Measurements from ENCODE around the gene TLDC2.
A peak's percentile ranks its signal among the peaks of the same experiment; 100 is the strongest.
"Not testable (repeated sequence)": the region's sequence is repeated elsewhere in the genome, so short reads cannot be mapped to it uniquely, and the experiment has no call there.

The TLDC2 gene

DNA sequence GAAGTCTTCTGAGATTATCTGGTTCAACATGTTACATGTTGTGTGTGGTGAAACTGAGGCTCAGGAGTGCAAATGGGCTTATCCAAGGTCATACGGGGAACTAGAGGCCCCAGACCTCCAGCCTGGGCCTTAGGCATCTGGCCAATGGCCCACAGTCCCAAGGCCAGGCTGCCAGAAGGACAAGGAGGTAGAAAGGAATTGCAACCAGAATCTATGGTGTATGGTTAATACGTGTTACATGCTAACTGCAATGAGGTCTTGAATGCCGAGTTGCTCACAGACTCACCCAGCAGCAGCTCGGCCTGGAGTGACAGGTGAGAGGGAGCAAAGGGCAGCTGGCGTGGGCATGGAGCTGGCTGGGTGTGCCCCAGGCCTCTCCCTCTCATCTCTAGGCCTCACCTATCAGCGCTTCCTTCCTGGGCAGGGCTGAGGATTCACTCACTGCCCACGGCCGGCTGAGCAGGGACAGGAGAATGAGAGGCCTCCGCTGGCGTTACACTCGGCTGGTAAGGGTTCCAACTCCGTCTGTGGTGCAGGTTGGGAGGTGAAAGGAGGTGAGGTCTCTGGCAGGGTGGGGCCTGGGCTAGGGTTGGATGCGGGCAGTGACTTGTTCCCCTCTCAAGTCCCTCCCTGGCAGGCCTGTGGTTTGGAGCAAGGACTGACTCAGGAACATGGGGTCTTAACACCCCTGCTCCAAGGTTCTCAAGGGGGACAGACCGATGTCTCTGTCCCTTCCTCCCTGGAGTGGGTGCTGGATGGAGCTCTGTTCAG lies at the start of gene TLDC2:
TSS of gene TLDC2 (plus strand) at position 437 of the 771 bp plus-strand sequence. CDS start at position 474, 37 bp downstream.
- DNase-seq (ENCODE audit: low read depth): no peak

DNA sequence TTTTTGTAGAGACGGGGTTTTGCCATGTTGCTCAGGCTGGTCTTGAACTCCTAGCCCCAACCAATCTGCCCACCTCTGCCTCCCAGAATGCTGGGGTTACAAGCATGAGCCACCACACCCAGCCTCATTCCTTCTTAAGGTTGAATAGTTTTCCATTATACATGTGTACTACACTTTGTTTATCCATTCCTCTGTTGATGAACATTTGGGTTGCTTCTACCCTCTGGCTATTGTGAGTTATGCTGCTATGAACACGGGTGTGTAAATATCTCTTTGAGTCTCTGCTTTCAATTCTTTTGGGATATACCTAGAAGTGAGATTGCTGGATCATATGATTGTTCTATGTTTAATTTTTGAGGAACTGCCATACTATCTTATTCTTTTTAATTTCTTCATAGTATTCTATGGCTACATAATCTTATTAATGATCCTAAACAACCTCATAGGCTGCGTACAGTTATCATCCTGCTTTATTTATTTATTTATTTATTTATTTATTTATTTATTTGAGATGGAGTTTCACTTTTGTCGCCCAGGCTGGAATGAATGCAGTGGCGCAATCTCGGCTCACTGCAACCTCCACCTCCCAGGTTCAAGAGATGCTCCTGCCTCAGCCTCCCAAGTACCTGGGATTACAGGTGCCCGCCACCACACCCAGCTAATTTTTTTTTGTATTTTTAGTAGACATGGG lies 49.2 kb upstream of the TLDC2 start:
- DNase-seq (ENCODE audit: low read depth): no peak

DNA sequence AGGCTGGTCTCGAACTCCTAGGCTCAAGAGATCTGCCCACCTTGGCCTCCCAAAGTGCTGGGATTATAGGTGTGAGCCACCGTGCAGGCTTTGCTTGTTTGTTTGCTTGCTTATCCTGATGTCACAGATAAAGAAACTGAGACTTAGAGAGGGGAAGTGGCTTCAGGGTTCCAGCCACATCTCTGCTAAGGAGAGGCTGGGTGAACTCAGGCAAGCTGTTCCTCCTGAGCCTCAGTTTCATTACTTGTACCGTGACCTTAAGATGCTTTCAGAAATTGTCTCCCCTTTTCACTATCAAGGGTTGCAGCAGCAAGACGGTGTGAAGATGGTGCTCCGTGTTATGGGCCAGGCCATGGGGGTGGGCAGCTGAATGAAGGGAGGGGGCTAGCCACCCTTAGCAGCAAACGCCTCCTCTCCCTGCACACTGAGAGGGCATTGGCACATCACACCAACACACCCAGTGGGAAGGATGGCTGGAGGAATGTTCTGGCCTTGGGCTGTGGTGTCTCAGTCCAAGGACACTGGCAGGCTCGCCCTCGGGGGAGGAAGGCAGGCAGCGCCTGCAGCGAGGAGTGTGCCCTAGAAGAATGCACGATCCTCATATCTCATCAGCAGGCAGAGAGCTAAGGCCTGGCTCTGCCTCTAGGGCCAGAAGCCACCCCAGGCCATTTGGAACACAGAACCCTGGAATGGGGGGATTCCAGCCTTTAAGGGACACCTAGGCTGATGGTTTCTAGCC lies 48.2 kb upstream of the TLDC2 start:
- no peak for DNase-seq (ENCODE audit: low read depth)

DNA sequence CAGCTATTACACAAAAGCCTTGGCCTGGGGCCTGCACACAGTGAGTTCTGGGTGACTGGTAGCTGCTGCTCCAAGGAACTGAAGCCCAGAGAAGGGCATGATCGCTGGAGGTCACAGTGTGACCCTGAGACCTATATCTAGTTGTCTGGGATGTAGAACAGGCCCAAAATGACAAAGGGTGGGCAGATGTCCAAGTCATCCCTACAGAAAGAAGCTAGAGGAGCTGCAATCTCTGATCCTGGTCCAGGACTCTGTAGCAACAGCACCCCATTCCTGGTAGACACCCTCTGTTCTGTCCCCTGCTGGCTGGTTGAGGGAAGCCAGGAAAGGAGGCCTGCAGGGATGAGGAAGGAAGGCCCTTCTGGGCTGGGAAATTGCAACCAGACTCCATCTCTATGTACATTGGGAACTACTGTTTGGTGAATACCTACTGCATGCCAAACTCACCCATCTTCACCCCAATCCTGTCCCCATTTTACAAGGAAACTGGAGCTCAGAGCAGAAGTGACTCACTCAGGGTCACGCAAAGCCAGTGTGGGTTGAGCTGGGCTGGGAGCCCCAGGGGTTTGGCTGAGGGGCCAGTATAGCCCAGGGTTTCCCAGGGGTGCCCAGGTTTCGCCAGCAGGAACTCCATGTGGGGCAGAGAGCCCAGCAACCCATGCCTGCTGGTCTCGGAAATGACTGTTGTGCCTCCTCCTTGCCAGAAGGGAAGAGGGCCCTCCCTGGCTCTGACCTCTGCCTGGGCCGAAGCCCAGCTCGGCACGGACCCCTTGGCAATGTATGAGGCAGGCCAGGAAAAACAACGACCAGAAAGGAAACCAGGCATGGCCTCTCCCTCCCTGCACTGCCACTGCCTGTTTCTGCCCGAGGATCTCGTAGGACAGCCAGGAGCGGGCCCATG lies 44.9 kb upstream of the TLDC2 start:
- no peak for DNase-seq (ENCODE audit: low read depth)

DNA sequence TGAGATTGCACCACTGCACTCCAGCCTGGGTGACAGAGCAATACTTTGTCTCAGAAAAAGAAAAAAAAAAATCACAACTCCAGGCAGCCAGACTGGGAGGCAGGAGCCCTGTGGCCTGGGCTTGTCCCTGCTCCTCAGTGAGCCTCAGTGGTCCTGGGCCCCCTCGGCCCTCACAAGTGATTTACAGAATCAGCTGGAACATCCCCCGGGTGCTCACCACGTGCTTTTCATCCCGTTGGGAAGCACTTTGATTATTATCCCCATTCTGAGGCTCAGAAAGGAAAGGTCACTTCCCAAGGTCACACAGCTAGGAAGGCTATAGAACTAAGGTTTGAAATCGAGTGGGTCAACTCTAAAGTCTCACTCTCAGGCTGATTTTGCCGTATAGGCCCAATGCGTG lies 43.1 kb upstream of the TLDC2 start:
- DNase-seq (ENCODE audit: low read depth): no peak

DNA sequence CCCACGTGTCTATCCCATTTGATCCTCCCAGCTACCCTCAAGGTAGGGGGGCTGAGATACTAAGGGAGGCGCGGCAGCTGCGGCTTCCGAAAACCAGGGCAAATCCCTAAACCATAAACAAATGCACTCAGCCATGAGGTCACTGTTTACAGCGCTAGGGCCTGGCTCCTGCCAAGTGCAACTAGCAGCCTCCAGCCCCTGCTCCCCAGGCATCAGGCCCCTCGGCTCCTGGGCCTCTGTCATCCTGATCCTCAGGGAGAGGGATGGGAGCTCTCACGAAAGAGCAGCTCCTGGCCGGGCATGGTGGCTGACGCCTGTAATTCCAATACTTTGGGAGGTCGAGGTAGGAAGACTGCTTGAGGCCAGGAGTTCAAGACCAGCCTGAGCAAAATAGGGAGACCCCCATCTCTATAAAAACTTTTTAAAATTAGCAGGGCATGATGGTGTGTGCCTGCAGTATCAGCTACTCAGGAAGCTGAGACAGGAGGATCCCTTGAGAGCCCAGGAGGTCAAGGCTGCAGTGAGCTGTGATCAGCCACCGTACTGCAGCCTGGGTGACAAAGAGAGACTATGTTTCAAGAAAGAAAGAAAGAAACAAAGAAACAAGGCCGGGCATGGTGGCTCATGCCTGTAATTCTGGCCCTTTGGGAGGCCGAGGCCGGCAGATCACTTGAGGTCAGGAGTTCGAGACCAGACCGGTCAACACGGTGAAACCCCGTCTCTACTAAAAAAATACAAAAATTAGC lies 42.5 kb upstream of the TLDC2 start:
- no peak for DNase-seq (ENCODE audit: low read depth)

DNA sequence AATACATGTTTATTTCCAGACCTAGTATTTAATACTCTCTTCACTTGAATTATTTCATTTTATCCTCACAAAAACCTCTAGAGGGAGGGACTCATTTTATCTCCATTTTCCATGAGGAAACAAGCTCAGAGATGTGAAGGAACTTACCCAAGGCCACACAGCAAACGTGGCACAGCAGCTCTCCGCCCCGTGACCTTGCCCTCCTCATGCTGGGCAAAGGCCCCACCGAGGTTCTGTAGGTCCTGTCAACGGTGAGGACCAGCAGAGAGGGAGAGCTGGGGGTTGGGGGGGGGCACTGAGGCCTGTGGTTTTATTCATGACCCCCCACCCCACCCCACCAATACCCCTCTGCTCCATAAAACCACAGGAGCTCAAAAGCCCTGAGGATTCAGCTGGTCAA lies 40.9 kb upstream of the TLDC2 start:
- no peak for DNase-seq (ENCODE audit: low read depth)

DNA sequence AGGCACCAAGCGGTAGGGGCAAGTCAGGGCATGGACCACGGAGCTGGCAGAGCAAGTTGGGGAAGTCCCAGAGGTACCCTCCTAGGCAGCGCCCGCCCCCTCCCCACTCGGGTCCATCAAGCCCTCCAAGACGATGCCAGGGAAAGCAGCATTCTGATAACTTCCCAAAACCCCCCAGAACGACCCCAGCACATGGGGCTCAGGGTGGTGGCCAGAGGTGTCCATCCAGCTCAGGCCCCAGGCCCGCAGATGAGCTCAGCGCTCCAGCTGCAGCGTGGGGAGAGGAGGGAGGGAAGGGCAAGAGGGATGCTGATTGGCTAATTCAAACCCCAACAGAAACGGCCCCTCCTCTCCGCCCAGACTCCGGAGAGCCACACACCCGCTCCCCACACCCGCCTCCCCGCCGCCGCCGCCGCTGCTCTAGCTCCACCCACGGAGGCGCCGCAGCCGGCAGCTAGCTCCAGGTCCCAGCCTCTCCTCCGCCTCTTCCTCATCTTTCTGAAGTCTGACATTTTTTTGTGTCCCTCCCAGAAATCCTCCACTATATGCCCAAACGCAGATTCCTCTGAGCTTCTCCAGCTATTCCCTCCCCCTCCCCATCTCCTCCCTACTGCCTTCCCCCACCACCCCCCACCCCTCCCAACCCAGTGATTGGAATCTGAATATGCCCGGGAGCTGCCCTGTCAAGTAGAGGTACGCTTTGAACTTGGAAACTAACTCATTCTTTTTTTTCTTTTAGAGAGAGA lies 40.3 kb upstream of the TLDC2 start:
- peak; percentile 67 for DNase-seq (ENCODE audit: low read depth)

DNA sequence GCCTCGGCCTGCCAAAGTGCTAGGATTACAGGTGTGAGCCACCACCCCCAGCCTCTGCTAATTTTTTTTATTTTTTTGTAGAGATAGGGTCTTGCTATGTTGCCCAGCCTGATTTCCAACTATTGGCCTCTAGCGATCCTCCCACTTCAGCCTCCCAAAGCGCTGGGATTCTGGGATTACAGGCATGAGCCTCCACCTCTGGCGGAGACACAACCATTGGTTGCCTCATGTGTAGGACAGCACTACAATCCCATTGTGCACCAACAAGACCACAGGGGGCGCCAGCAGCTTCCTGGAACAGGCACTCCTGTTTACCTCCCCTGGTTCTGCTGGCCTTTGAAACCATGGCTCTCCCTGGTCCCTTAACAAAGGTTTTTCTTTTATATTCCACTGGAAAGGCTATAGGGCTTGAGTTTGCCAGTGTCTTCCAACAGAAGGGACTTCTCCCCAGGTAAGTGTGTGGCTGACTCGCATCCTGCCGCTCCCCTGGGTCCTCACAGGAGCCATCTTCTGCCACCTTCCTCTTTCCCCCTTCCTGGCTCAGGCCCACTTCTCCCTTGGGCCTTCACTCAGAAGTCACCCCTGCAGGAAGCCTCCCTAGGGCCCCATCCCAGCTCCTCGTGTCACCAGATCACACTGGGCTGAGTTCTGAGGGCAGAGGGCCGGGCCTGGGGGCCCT lies 39.2 kb upstream of the TLDC2 start:
- no peak for DNase-seq (ENCODE audit: low read depth)

DNA sequence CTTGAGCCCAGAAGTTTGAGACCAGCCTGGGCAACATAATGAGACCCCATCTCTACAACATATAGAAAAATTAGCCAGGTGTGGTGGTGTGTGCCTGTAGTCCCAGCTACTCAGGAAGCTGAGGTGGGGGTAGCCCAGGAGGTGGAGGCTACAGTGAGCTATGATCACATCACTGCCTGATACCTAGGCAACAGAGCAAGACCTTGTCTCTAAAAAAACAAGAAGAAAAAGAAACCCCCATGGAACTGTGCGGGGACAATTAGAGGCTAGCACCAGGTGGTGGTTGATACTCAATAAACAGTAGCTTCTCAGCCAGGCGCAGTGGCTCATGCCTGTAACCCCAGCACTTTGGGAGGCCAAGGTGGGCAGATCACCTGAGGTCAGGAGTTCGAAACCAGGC lies 37.6 kb upstream of the TLDC2 start:
- DNase-seq (ENCODE audit: low read depth): not testable (repeated sequence)

DNA sequence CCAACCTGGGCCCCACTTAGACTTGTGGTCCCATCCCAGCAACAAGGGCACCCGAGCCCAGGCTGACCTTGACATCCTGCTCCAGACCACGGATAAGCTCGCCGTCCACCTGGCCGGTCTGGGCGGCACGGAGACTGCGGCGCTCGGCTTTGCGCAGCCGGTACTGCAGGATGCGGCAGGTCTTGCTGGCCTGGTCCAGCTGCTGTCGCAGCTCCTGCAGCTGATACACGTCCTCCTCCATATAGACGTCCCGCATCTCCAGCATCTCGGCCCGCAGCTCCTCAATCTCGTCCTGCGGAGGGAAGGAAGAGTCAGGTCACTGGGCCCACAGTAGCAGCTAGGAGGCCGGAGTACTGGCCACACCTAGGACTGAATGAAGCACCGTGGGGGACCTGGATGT lies 36.8 kb upstream of the TLDC2 start:
- DNase-seq (ENCODE audit: low read depth): no peak

DNA sequence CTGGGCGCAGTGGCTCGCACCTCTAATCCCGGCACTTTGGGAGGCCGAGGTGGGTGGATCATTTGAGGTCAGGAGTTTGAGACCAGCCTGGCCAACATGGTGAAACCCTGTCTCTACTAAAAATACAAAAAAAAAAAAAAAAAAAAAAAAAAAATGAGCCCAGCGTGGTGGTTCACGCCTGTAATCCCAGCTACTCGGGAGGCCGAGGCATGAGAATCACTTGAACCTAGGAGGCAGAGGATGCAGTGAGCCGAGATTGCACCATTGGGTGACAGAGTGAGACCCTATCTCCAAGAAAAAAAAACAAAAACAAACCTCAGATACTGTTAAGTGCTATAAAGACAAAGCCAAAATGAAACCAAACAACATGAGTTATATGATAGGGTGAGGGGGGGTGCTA lies 34.9 kb upstream of the TLDC2 start:
- DNase-seq (ENCODE audit: low read depth): not testable (repeated sequence)

DNA sequence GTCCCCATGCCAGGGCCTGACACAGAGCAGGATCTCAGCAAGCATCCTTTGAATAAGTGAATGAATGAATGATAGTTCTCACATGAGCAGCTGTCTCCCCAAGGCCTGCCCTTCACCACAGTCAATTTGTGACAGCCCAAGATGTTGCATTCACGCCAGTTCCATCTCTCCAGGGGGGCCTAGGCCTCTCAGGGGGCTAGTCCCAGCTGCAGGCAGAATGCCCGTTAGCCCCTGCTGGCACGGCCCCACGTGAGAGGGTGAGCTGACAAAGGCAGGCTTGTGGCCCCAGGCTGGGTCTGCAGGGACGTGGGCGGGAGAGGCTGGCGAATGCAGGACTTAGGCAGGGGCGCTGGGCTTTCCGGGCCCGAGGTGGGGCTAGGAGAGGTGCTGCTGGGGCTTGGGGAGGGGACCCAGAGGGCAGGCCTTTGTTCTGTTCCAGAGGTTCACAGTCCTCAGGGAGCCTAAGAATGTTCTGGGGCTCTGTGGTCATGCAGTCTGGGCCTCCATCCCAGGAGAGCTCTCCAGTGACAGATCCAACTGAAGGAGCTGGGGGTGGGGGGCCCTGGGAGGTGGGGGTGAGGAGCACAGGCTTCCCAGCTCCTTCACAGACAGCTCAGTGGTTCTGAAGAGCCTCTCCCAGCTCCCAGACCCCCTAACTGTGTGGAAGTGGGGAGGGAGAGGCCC lies 30.5 kb upstream of the TLDC2 start:
- no peak for DNase-seq (ENCODE audit: low read depth)

DNA sequence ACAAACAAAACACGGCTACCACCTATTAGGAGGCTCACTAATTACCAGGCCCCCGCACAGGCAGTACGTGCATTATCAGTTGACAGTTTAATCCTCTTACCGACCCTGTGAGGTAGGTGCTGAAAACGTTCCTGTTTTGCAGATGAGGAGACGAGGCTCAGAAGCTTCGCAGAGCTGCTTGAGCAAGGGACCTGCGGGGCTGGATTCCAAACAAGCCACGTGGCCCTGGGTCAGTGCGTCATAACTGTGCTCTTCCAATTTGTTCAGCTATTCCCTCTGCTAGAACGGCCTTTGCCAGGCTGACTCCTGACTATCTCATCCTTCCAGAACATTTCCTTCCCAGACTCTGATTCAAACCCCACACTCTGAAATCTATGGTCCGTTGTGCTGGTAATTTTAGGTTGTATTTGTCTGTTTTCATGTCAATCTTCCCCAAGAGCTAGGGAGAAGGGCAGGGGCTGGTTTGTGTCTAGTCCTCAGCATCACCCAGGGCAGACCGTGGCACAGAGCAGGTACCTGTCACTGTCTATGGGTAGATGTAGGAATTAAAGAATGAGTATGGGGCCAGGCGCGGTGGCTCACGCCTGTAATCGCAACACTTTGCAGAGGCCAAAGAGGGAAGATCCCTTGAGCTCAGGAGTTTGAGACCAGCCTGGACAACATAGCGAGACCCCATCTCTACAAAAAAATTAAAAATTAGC lies 28.8 kb upstream of the TLDC2 start:
- no peak for DNase-seq (ENCODE audit: low read depth)

DNA sequence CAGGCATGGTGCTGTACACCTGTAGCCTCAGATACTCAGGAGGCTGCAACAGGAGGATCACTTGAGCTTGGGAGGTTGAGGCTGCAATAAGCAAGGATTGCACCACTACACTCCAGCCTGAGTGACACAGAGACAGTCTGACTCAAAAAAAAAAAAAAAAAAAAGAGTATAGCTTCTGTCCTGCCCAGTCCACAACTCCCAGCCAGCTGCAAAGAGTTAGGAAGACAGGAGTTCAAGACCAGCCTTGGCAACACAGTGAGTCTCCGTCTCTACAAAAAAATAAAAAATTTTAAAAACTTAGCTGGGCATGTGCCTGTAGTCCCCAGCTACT lies 28.3 kb upstream of the TLDC2 start:
- no peak for DNase-seq (ENCODE audit: low read depth)

DNA sequence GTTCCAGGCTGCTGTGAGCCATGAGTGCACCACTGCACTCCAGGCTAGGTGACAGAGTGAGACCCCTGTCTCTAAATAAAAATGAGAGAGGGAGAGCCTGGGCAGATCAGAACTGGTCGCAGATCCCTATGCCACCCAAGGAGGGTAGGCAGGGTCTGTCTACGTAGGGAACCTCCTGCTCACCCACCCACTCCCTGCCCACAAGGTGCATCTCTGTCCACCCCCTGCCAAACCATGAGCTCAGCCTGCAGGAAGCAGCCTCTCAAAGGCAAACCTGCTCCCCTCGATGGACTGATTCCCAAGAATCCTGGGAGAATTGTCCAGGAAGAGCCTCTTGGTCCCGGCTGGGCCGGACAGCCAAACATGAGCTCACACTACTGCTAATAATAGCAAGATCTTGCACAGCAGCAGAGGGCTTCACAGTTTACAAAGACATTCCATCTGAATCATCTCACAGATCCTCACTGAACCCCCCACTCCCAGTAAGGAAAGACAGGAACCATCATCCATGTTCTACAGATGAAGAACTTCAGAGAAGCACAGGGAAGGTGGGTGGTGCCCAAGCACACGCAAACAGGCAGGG lies 27.8 kb upstream of the TLDC2 start:
- DNase-seq (ENCODE audit: low read depth): no peak

DNA sequence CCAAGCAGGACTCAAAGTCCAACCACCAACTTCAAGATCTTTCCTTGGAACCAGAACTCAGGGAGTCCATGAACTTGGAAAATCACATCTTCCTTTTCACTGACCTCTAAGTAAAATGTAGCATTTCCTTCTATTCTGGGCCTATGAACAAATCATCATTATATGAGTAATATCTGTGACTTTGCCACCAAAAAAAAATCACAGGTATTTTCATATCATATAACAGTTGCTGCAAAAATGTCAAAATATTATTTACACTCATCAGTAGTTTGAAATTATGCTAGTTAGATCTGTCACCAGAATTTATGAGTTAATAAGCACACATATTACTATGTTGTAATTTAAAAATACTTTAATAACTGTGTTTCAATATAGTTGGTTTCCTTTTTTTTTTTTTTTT lies 27.3 kb upstream of the TLDC2 start:
- no peak for DNase-seq (ENCODE audit: low read depth)

DNA sequence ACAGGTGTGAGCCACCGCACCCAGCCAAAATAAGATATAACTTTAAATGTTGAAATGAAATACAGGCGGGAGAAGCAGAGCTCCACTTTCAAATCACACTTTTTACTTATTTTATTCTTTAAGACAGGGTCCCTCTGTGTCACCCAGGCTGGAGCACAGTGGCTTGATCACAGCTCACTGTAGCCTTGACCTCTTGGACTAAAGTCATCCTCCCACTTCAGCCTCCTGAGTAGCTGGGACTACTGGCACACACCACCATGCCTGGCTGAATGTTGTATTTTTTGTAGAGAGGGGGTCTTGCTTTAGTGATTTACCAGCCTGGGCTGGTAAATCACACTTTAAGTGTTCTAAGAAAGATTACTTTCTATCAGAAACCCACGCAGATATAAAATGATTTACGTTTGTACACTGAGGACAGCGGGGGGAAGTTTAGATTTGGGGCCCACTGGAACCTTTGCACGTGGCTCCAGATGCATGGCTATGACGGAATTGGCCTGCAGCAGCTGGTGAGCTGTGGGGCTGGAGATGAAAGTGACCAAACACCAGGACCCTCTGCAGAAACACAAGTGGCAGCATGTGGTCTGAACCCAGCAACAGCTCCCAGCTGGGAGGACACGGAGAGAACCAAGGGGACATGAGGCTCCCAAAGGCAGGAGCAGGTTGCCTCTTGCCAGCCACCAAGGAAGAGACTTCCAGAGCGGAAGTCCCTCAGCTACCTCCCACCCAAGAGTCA lies 26.4 kb upstream of the TLDC2 start:
- no peak for DNase-seq (ENCODE audit: low read depth)
